GM23338 (cell line): Measurements from ENCODE around the gene SCN4A. TPM values are rescaled to one million over a fixed set of nuclear protein-coding genes. Genes with fewer than 3 reads are reported as not detected.

Experiments used
- ATAC-seq: fragments of 200-7000 bp; cut with Tn5 transposase; 3 replicates; pipeline ENCODE4 v1.9.1; 2020
- DNase-seq: peaks from one replicate; pipeline ENCODE4 v3.0.0-alpha.2; 2015; ENCODE audit warnings: low spot score
- H2AFZ ChIP-seq: fragments of 200-600 bp; sonication (generic); 2 replicates; pipeline ENCODE4 v1.8.0; 2016; ENCODE audit warnings: antibody characterized with exemption, mild to moderate bottlenecking, moderate library complexity
- H3F3A ChIP-seq: fragments of 200-600 bp; sonication (generic); replicated peaks from 2 replicates; pipeline ENCODE4 v1.8.0; 2017; ENCODE audit warnings: antibody characterized with exemption, mixed run types, low read depth
- H3K27ac ChIP-seq: fragments of 200-600 bp; sonication (generic); 2 replicates; pipeline ENCODE4 v1.6.1; 2016; ENCODE audit warnings: low read depth
- H3K27me3 ChIP-seq: fragments of 200-600 bp; sonication (generic); 2 replicates; pipeline ENCODE4 v1.8.0; 2016; ENCODE audit warnings: mild to moderate bottlenecking, mixed run types, moderate library complexity; ENCODE audit not compliant: insufficient read depth
- H3K36me3 ChIP-seq: fragments of 200-600 bp; sonication (generic); 2 replicates; pipeline ENCODE4 v1.8.0; 2016; ENCODE audit warnings: mild to moderate bottlenecking; ENCODE audit not compliant: insufficient read depth
- H3K4me1 ChIP-seq: fragments of 200-600 bp; sonication (generic); 2 replicates; pipeline ENCODE4 v1.8.0; 2016; ENCODE audit warnings: mild to moderate bottlenecking, moderate library complexity; ENCODE audit not compliant: insufficient read depth
- H3K4me2 ChIP-seq: fragments of 200-600 bp; sonication (generic); 2 replicates; pipeline ENCODE4 v1.7.1; 2017; ENCODE audit warnings: mixed run types
- H3K4me3 ChIP-seq: fragments of 200-600 bp; sonication (generic); 2 replicates; pipeline ENCODE4 v1.6.1; 2016; ENCODE audit warnings: mixed run types
- H3K79me2 ChIP-seq: fragments of 200-600 bp; sonication (generic); replicated peaks from 2 replicates; pipeline ENCODE4 v1.8.0; 2017; ENCODE audit warnings: mild to moderate bottlenecking; ENCODE audit not compliant: insufficient read depth
- H3K9me2 ChIP-seq: fragments of 200-600 bp; sonication (generic); 2 replicates; pipeline ENCODE4 v1.8.0; 2017; ENCODE audit not compliant: insufficient read depth
- H4K20me1 ChIP-seq: fragments of 200-600 bp; sonication (generic); replicated peaks from 2 replicates; pipeline ENCODE4 v1.8.0; 2017; ENCODE audit warnings: mild to moderate bottlenecking; ENCODE audit not compliant: insufficient read depth
- H3K27ac Mint-ChIP-seq: 2 replicates; pipeline ENCODE4 v1.8.0; 2020; ENCODE audit warnings: inconsistent platforms, mild to moderate bottlenecking, moderate library complexity, mixed read lengths
- H3K27me3 Mint-ChIP-seq: 3 replicates; pipeline ENCODE4 v1.8.0; 2022; ENCODE audit warnings: low read depth, mild to moderate bottlenecking, moderate library complexity, mixed read lengths, inconsistent platforms; ENCODE audit not compliant: insufficient read depth, poor library complexity
- H3K36me3 Mint-ChIP-seq: 3 replicates; pipeline ENCODE4 v1.8.0; 2021; ENCODE audit warnings: low read depth, mild to moderate bottlenecking, inconsistent platforms, moderate library complexity, mixed read lengths
- H3K4me1 Mint-ChIP-seq: 3 replicates; pipeline ENCODE4 v1.8.0; 2020; ENCODE audit warnings: mild to moderate bottlenecking, inconsistent platforms, mixed read lengths
- H3K4me3 Mint-ChIP-seq: 3 replicates; pipeline ENCODE4 v1.8.0; 2021; ENCODE audit warnings: moderate library complexity, mild to moderate bottlenecking, inconsistent platforms, mixed read lengths
- H3K9me3 Mint-ChIP-seq: 3 replicates; pipeline ENCODE4 v1.8.0; 2020; ENCODE audit warnings: moderate library complexity, mild to moderate bottlenecking, inconsistent platforms, mixed read lengths
- CREB1 ChIP-seq: fragments of 250-450 bp; sonication (Bioruptor Pico); IDR thresholded peaks from 2 replicates; pipeline ENCODE4 v1.5.0; 2020; ENCODE audit warnings: low read depth, mild to moderate bottlenecking, moderate library complexity
- EZH2 ChIP-seq: fragments of 200-600 bp; sonication (generic); IDR thresholded peaks from one replicate; pipeline ENCODE4 v1.8.0; 2017; ENCODE audit warnings: antibody characterized with exemption, mild to moderate bottlenecking, low read depth; ENCODE audit not compliant: unreplicated experiment
- EZH2phosphoT487 ChIP-seq: fragments of 200-600 bp; sonication (generic); IDR thresholded peaks from one replicate; pipeline ENCODE4 v1.8.1; 2018; ENCODE audit warnings: antibody characterized with exemption; ENCODE audit not compliant: unreplicated experiment
- JUNB ChIP-seq: IDR thresholded peaks from one replicate; pipeline ENCODE4 v1.6.1; 2016; ENCODE audit warnings: antibody characterized with exemption; ENCODE audit not compliant: unreplicated experiment
- NANOG ChIP-seq: IDR thresholded peaks from 2 replicates; pipeline ENCODE4 v1.6.1; 2016; ENCODE audit warnings: antibody characterized with exemption, borderline replicate concordance
- REST ChIP-seq: IDR thresholded peaks from one replicate; pipeline ENCODE4 v1.6.1; 2018; ENCODE audit warnings: antibody characterized with exemption; ENCODE audit not compliant: unreplicated experiment
- STAT1 ChIP-seq: IDR thresholded peaks from one replicate; pipeline ENCODE4 v1.6.1; 2016; ENCODE audit warnings: antibody characterized with exemption; ENCODE audit not compliant: unreplicated experiment
- ZNF114 ChIP-seq: fragments of 250-450 bp; sonication (Bioruptor Pico); IDR thresholded peaks from 2 replicates; pipeline ENCODE4 v1.5.0; 2020; ENCODE audit warnings: mild to moderate bottlenecking, moderate library complexity
- ZNF331 ChIP-seq: fragments of 250-450 bp; sonication (Bioruptor Pico); IDR thresholded peaks from 2 replicates; pipeline ENCODE4 v1.5.0; 2020; ENCODE audit warnings: low read depth, mild to moderate bottlenecking, moderate library complexity
- polyA plus RNA-seq: library from polyadenylated mRNA; unstranded; fragments of >200 nt; fragmentation: Nextera tagmentation; extraction: Ambion mirVana; gene quantifications from 2 replicates; pipeline ENCODE4 v1.2.1, GENCODE V29; 2016
- total RNA-seq: library from RNA; depleted of rRNA; stranded (reverse); fragments of >200 nt; shearing (Covaris generic); gene quantifications from 2 replicates; pipeline ENCODE4 v1.2.3, GENCODE V29; 2014
- TF ChIP-seq, protein P1 (sequence below), 2 experiments: fragments of 200-600 bp in 1 of 2; sonication (generic) in 1 of 2; conservative IDR thresholded peaks; 2 replicates each; pipeline versions ENCODE4 v1.5.1 to v1.6.1; 2016 to 2017; ENCODE audit warnings: antibody characterized with exemption in 2 of 2, low read depth in 2 of 2, mild to moderate bottlenecking in 2 of 2, moderate library complexity in 1 of 2

Gene SCN4A
- total and polyA plus RNA-seq, 2 experiments from 2014 or later = 2.3 to 7.9 TPM

DNA sequence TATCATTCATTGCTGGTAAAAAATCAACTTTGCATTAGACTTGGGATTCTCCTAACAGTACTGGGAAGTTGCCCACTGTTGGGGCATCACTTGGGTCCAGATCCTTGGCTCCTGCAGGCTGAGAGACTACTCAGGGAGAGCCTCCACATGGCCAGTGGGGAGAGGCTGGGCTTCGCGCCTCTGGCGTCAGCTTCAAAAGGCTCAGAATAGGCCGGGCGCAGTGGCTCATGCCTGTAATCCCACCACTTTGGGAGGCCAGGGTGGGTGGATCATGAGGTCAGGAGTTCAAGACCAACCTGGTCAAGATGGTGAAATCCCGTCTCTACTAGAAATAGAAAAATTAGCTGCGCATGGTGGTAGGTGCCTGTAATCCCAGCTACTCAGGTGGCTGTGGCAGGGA is 58.2 kb downstream of the SCN4A start (continued):
- TF ChIP-seq STAT1 (no peak), EZH2 (no peak), NANOG (no peak)

- Histone ChIP-seq H3K79me2 (no peaks in the 10 kb centered on the region), H3F3A (no peaks in the 10 kb centered on the region), H3K36me3 (no peaks in the 10 kb centered on the region), H3K4me2 (peak overlapping the region; percentile 21; the same call in 1 of the 2 replicates), H4K20me1 (no peaks in the 10 kb centered on the region), H3K27ac (no peak overlapping the region), H3K9me2 (no peaks in the 10 kb centered on the region), H2AFZ (no peak overlapping the region), H3K4me1 (no peaks in the 10 kb centered on the region; the same call in 1 of the 2 replicates), H3K4me3 (no peak overlapping the region), H3K27me3 (no peaks in the 10 kb centered on the region)
- Mint-ChIP-seq H3K36me3 (no peaks in the 10 kb centered on the region), H3K27ac (no peak overlapping the region), H3K27me3 (peaks cover 7% of the 10 kb centered on the region), H3K4me3 (no peak overlapping the region), H3K4me1 (peaks cover 19% of the 10 kb centered on the region), H3K9me3 (no peaks in the 10 kb centered on the region)
- peak; percentile 69 for ATAC-seq
- TF ChIP-seq EZH2phosphoT487 (no peak), JUNB (no peak), ZNF114 (CRISPR knock-in tag) (no peak), STAT1 (no peak), ZNF331 (no peak)
- TF ChIP-seq, protein P1, sequence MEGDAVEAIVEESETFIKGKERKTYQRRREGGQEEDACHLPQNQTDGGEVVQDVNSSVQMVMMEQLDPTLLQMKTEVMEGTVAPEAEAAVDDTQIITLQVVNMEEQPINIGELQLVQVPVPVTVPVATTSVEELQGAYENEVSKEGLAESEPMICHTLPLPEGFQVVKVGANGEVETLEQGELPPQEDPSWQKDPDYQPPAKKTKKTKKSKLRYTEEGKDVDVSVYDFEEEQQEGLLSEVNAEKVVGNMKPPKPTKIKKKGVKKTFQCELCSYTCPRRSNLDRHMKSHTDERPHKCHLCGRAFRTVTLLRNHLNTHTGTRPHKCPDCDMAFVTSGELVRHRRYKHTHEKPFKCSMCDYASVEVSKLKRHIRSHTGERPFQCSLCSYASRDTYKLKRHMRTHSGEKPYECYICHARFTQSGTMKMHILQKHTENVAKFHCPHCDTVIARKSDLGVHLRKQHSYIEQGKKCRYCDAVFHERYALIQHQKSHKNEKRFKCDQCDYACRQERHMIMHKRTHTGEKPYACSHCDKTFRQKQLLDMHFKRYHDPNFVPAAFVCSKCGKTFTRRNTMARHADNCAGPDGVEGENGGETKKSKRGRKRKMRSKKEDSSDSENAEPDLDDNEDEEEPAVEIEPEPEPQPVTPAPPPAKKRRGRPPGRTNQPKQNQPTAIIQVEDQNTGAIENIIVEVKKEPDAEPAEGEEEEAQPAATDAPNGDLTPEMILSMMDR (conservative IDR thresholded peaks at IDR 0.05; ENCODE audit: low read depth in 2 of 2) = peak; percentile 43 to 82; a peak in 3 of 4 replicates
- DNase-seq = peak; percentile 74
These were observed 61.0 kb downstream of the SCN4A start for GRCh38 chr17:63911657-63912100.

DNA sequence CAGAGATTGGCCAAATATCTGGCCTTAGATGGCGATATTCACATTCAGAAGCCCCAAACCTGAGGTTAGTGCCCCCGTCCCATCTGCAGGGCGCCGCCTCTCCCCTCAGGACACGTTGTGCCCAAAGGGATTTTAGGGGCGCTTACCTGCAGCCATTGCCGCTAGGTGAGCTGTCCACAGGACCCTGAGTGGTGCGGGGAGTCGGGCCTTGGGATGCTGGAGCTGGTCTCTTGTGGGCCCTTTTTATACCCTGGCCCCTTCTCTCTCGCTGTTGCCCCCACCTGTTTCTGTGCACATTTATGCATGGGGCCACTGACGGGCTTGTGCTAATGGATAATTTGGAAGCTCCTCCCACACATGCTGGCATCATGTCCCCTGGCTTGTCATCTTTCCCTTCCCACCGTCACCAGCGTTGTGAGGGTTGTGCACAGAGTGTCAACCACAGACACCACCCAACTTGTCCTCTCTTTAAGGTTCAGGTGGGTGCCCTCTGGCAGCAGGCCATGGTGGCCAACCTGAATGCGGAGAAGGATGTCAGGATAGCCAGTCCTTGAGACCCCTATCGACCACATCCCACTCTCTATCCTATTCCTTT is 61.6 kb downstream of the SCN4A start, which contains the start of gene CSHL1:
CSHL1 (minus strand) TSS at position 218 of the 595 bp plus-strand sequence; CDS start at position 156, 62 bp downstream.
- Mint-ChIP-seq H3K4me3 (no peak within 1 kb of the TSS), H3K36me3 (no peaks in the 10 kb centered on the region), H3K27ac (no peak within 1 kb of the TSS), H3K9me3 (no peaks in the 10 kb centered on the region), H3K27me3 (peaks cover 7% of the 10 kb centered on the region), H3K4me1 (peaks cover 20% of the 10 kb centered on the region)
- Histone ChIP-seq H3K4me3 (no peak within 1 kb of the TSS), H3K36me3 (no peaks in the 10 kb centered on the region), H3K27me3 (no peaks in the 10 kb centered on the region), H3K27ac (no peak within 1 kb of the TSS), H3K4me1 (no peaks in the 10 kb centered on the region; the same call in 1 of the 2 replicates), H3K4me2 (peak within 1 kb of the TSS; percentile 21), H3F3A (no peaks in the 10 kb centered on the region), H3K9me2 (no peaks in the 10 kb centered on the region), H2AFZ (peak within 1 kb of the TSS; percentile 16; the same call in 1 of the 2 replicates), H4K20me1 (no peaks in the 10 kb centered on the region), H3K79me2 (no peaks in the 10 kb centered on the region)
- peak; percentile 16 for DNase-seq
- no peak for TF ChIP-seq REST
- TF ChIP-seq CREB1 (CRISPR knock-in tag) = no peak
- ATAC-seq = no peak
